ENCODE results near the gene PFN1. TPM values are rescaled to one million over a fixed set of nuclear protein-coding genes. Genes with fewer than 3 reads are reported as not detected.

Gene PFN1
- total and polyA plus RNA-seq, 2 donors from 2014 or later = 496 to 614 TPM

DNA sequence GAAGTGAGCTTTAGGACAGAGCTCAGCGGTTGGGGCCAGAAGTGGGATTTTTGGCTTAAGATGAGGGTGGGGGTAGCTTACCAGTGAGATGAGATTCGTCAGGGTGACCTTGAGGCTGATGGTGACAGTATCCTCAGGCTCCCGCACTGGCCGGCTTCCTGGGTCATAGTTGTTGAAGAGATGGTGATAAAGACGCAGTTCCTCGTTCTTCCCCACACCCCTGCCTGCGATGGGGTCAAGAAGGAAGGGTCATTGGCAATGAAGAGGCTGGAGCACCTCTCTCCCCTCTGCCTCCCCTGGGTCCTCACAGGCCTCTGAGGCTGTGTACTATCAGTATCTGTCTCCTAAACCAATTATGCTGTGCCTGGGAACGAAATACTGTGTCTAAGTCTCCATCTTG is 45.8 kb downstream of the PFN1 start:
- Histone ChIP-seq H3K27me3 (ENCODE audit: control insufficient read depth, insufficient read depth, low read length) (peaks cover 2% of the 10 kb centered on the region), H3K36me3 (ENCODE audit: control insufficient read depth in 2 of 3, insufficient read depth in 3 of 3, low read length in 3 of 3) (no peaks in the 10 kb centered on the region), H3K9ac (ENCODE audit: low read length in 3 of 3) (no peak overlapping the region), H3K27ac (ENCODE audit: low read depth in 2 of 2, low read length in 2 of 2) (no peak overlapping the region), H3K9me3 (ENCODE audit: control insufficient read depth in 2 of 3, insufficient read depth in 1 of 3, low read length in 3 of 3) (no peaks in the 10 kb centered on the region), H3K4me3 (ENCODE audit: low read length in 3 of 3) (no peak overlapping the region), H3K4me1 (ENCODE audit: control insufficient read depth in 2 of 3, insufficient read depth in 2 of 3, low read depth in 1 of 3, low read length in 3 of 3) (peaks cover 0 to 20% (median 5%) of the 10 kb centered on the region in 3 donors)
- DNase-seq = no peak
- FAIRE-seq = no peak
- intact Hi-C loops (cut with DNase I) = no loop called here
- TF ChIP-seq, protein P1, sequence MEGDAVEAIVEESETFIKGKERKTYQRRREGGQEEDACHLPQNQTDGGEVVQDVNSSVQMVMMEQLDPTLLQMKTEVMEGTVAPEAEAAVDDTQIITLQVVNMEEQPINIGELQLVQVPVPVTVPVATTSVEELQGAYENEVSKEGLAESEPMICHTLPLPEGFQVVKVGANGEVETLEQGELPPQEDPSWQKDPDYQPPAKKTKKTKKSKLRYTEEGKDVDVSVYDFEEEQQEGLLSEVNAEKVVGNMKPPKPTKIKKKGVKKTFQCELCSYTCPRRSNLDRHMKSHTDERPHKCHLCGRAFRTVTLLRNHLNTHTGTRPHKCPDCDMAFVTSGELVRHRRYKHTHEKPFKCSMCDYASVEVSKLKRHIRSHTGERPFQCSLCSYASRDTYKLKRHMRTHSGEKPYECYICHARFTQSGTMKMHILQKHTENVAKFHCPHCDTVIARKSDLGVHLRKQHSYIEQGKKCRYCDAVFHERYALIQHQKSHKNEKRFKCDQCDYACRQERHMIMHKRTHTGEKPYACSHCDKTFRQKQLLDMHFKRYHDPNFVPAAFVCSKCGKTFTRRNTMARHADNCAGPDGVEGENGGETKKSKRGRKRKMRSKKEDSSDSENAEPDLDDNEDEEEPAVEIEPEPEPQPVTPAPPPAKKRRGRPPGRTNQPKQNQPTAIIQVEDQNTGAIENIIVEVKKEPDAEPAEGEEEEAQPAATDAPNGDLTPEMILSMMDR (IDR thresholded peaks at IDR 0.05; ENCODE audit: borderline replicate concordance, extremely low read depth, insufficient read depth) = no peak

DNA sequence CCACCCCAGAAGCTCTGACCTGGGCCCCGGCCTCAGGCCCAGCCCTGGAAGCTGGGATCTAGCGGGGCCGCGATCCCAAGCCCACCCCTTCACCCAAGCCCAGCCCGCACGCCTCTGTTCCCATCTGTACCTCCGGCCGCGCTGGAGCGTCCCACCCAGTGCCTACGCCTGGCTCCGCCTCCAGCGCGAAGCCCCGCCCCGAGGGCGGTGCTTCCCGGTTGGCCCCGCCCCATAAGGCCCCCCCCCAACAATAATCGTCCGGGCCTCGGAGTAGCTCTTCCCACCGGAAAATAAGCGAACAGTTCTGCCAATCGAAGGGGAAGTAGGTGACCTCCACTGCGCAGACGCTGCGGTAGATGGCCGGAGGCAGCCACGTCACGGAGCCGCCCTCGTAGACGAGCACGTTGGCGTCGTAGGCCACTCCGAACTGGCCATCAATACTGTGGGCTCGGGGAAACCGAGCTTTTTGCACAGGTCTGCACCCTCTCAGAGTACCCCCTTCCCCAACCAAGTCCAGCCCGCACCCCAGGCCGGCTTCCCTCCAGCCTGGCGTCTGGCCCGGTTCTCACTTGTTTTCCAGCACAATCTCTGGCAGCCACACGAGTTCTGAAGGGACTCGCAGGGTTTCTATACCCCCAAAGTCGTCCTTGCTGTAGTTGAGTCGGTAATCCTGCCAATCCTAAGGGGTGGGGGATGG is 46.5 kb downstream of the PFN1 start:
- intact Hi-C loops (cut with DNase I) = no loop called here
- Histone ChIP-seq H3K4me3 (ENCODE audit: low read length in 3 of 3) (peak overlapping the region in 1 of 3 donors; percentile 35), H3K27me3 (ENCODE audit: control insufficient read depth, insufficient read depth, low read length) (peaks cover 2% of the 10 kb centered on the region), H3K9ac (ENCODE audit: low read length in 3 of 3) (no peak overlapping the region), H3K9me3 (ENCODE audit: control insufficient read depth in 2 of 3, insufficient read depth in 1 of 3, low read length in 3 of 3) (no peaks in the 10 kb centered on the region), H3K4me1 (ENCODE audit: control insufficient read depth in 2 of 3, insufficient read depth in 2 of 3, low read depth in 1 of 3, low read length in 3 of 3) (peaks cover 0 to 20% (median 5%) of the 10 kb centered on the region in 3 donors), H3K36me3 (ENCODE audit: control insufficient read depth in 2 of 3, insufficient read depth in 3 of 3, low read length in 3 of 3) (no peaks in the 10 kb centered on the region), H3K27ac (ENCODE audit: low read depth in 2 of 2, low read length in 2 of 2) (peak overlapping the region; percentile 24 to 43)
- TF ChIP-seq, protein P1 (IDR thresholded peaks at IDR 0.05; ENCODE audit: borderline replicate concordance, extremely low read depth, insufficient read depth) = no peak
- no peak for FAIRE-seq
- DNase-seq = peak in 2 of 5 donors; percentile 69 to 88

DNA sequence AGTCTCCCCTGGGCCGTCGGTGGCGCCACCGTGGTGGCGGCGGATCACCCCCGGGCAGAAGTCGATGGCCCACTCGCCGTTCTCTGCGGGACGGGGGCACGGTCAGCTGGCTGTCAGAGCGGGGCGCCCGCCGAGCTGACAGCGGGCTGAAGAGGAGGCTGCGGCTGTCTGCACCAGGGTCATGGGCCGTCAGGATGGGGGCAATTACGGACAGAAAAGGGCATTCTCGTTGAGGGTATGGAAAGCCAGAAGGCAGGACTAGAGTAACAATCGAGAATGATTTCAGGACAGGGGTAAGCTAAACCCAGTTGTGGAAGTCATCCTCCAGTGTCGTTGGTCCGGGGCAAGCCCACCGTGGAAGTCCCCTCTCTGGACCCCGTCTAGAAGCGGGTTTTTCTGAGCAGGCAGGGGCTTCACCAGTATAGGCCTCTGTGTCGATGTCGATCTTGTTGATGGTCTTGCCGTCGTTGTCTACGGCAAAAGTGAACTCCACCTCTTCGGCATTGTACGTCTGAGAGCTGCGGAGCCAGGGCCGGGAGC is 47.2 kb downstream of the PFN1 start:
- no peak for DNase-seq

More for the DNA sequence above, 47.2 kb downstream of the PFN1 start:
- H3K9me3 ChIP-seq (ENCODE audit: control insufficient read depth in 2 of 3, insufficient read depth in 1 of 3, low read length in 3 of 3) = no peaks in the 10 kb centered on the region
- H3K27me3 ChIP-seq (ENCODE audit: control insufficient read depth, insufficient read depth, low read length) = peaks cover 2% of the 10 kb centered on the region
- peak overlapping the region in 1 of 2 donors; percentile 4 for H3K27ac ChIP-seq (ENCODE audit: low read depth in 2 of 2, low read length in 2 of 2)
- no peak for FAIRE-seq
- H3K4me1 ChIP-seq (ENCODE audit: control insufficient read depth in 2 of 3, insufficient read depth in 2 of 3, low read depth in 1 of 3, low read length in 3 of 3) = peaks cover 0 to 20% (median 5%) of the 10 kb centered on the region in 3 donors
- peak overlapping the region in 1 of 3 donors; percentile 35 for H3K4me3 ChIP-seq (ENCODE audit: low read length in 3 of 3)
- peaks cover 0 to 3% (median 0%) of the 10 kb centered on the region in 3 donors for H3K36me3 ChIP-seq (ENCODE audit: control insufficient read depth in 2 of 3, insufficient read depth in 3 of 3, low read length in 3 of 3)
- intact Hi-C loops (cut with DNase I) = no loop called here
- no peak overlapping the region for H3K9ac ChIP-seq (ENCODE audit: low read length in 3 of 3)
- TF ChIP-seq, protein P1 (IDR thresholded peaks at IDR 0.05; ENCODE audit: borderline replicate concordance, extremely low read depth, insufficient read depth) = no peak
